HepG2 (cell line): ENCODE results near the gene XKR7. TPM values are rescaled to one million over a fixed set of nuclear protein-coding genes. Genes with fewer than 3 reads are reported as not detected.

Experiments
- FOXP1 ChIP-seq, 2 experiments: fragments of 450-650 bp in 1 of 2; IDR thresholded peaks; 2 replicates each; pipeline ENCODE4 v1.6.1; 2017 to 2018; ENCODE audit warnings: antibody characterized with exemption in 1 of 2
- KAT8 ChIP-seq: IDR thresholded peaks from 2 replicates; pipeline ENCODE4 v1.6.1; 2016; ENCODE audit warnings: missing genetic modification reagents, missing compliant biosample characterization
- KMT2B ChIP-seq: IDR thresholded peaks from 2 replicates; pipeline ENCODE4 v1.6.1; 2016; ENCODE audit warnings: missing genetic modification reagents, missing compliant biosample characterization
- NR1H2 ChIP-seq: sonication (generic); formaldehyde crosslinking; IDR thresholded peaks from 2 replicates; pipeline ENCODE4 v1.8.1; 2022; ENCODE audit warnings: low read depth, missing genetic modification reagents, borderline replicate concordance
- PTBP1 ChIP-seq: fragments of 200-400 bp; formaldehyde crosslinking; IDR thresholded peaks from 2 replicates; pipeline ENCODE4 v1.6.1; 2018; ENCODE audit warnings: low read length, low read depth; ENCODE audit not compliant: poor library complexity, severe bottlenecking
- RXRA ChIP-seq: sonication (generic); formaldehyde crosslinking; IDR thresholded peaks from 2 replicates; pipeline ENCODE4 v1.5.1; 2020; ENCODE audit warnings: missing genetic modification reagents
- TAF15 ChIP-seq: fragments of 200-400 bp; formaldehyde crosslinking; IDR thresholded peaks from one replicate; pipeline ENCODE4 v1.6.1; 2018; ENCODE audit warnings: mild to moderate bottlenecking, low read depth, low read length; ENCODE audit not compliant: poor library complexity, severe bottlenecking
- TMF1 ChIP-seq: sonication (generic); formaldehyde crosslinking; IDR thresholded peaks from 2 replicates; pipeline ENCODE4 v1.8.1; 2022; ENCODE audit warnings: low read depth, missing genetic modification reagents
- TOE1 ChIP-seq: sonication (generic); formaldehyde crosslinking; IDR thresholded peaks from 2 replicates; pipeline ENCODE4 v1.4.0; 2020; ENCODE audit warnings: mild to moderate bottlenecking, missing genetic modification reagents
- ZFP82 ChIP-seq: sonication (generic); formaldehyde crosslinking; IDR thresholded peaks from 2 replicates; pipeline ENCODE4 v1.5.1; 2020; ENCODE audit warnings: mild to moderate bottlenecking, missing genetic modification reagents, borderline replicate concordance
- ZMYM3 ChIP-seq: sonication (generic); formaldehyde crosslinking; IDR thresholded peaks from 2 replicates; pipeline ENCODE4 v1.5.1; 2020; ENCODE audit warnings: mild to moderate bottlenecking, missing genetic modification reagents
- ZNF101 ChIP-seq: sonication (generic); formaldehyde crosslinking; IDR thresholded peaks from 2 replicates; pipeline ENCODE4 v1.4.0; 2020; ENCODE audit warnings: mild to moderate bottlenecking, low read depth, missing genetic modification reagents, borderline replicate concordance
- ZNF558 ChIP-seq: sonication (generic); formaldehyde crosslinking; IDR thresholded peaks from 2 replicates; pipeline ENCODE4 v1.9.0; 2022; ENCODE audit warnings: mild to moderate bottlenecking, missing genetic modification reagents, borderline replicate concordance
- ZNF616 ChIP-seq: sonication (generic); formaldehyde crosslinking; IDR thresholded peaks from 2 replicates; pipeline ENCODE4 v1.5.0; 2020; ENCODE audit warnings: low read depth, mild to moderate bottlenecking, missing genetic modification reagents
- ZNF629 ChIP-seq: sonication (generic); formaldehyde crosslinking; conservative IDR thresholded peaks from 2 replicates; pipeline ENCODE4 v1.5.0; 2020; ENCODE audit warnings: missing genetic modification reagents
- ZNF724P ChIP-seq: sonication (generic); formaldehyde crosslinking; IDR thresholded peaks from 2 replicates; pipeline ENCODE4 v1.8.0; 2022; ENCODE audit warnings: missing genetic modification reagents, borderline replicate concordance
- ZNF775 ChIP-seq: sonication (generic); formaldehyde crosslinking; IDR thresholded peaks from 2 replicates; pipeline ENCODE4 v1.4.0; 2020; ENCODE audit warnings: missing genetic modification reagents, mild to moderate bottlenecking, moderate library complexity, borderline replicate concordance
- ZNF83 ChIP-seq: sonication (generic); formaldehyde crosslinking; IDR thresholded peaks from 2 replicates; pipeline ENCODE4 v1.4.0; 2020; ENCODE audit warnings: missing genetic modification reagents, mild to moderate bottlenecking, borderline replicate concordance
- polyA plus RNA-seq, 8 experiments: library from polyadenylated mRNA; depleted of rRNA in 3 of 8; stranded (reverse) in 7 of 8; unstranded in 1 of 8; fragments of >200 nt; fragmentation: Illumina TruSeq in 4 of 8; extraction: Trizol in 4 of 8; gene quantifications; 2 replicates each; pipeline versions ENCODE4 v1.2.1 to v1.2.3, GENCODE V29; 2011 to 2016; ENCODE audit warnings: low read depth in 4 of 8, missing spikeins in 1 of 8, mixed read lengths in 1 of 8; ENCODE audit not compliant: insufficient read depth in 1 of 8
- total RNA-seq, 5 experiments: library from RNA; depleted of rRNA; stranded (reverse); fragments of >200 nt; fragmentation: Illumina TruSeq; extraction: Trizol; gene quantifications; 2 replicates each; pipeline ENCODE4 v1.2.3, GENCODE V29; 2016; ENCODE audit warnings: low read depth in 1 of 5
- TF ChIP-seq, protein P1 (sequence below), 2 experiments: sonication (generic) in 1 of 2; formaldehyde crosslinking in 1 of 2; IDR thresholded peaks; 2 replicates each; pipeline versions ENCODE4 v1.4.0 to v1.6.1; 2018 to 2020; ENCODE audit warnings: missing genetic modification reagents in 2 of 2, borderline replicate concordance in 1 of 2, low read depth in 1 of 2, mild to moderate bottlenecking in 1 of 2, missing biosample characterization in 1 of 2
- TF ChIP-seq, protein P2 (sequence below): sonication (generic); formaldehyde crosslinking; IDR thresholded peaks from 2 replicates; pipeline ENCODE4 v1.5.0; 2020; ENCODE audit warnings: missing genetic modification reagents
- TF ChIP-seq, protein P3 (sequence below): sonication (generic); formaldehyde crosslinking; IDR thresholded peaks from 2 replicates; pipeline ENCODE4 v1.5.0; 2020; ENCODE audit warnings: mild to moderate bottlenecking, missing genetic modification reagents
- TF ChIP-seq, protein P4 (sequence below): sonication (generic); formaldehyde crosslinking; IDR thresholded peaks from 2 replicates; pipeline ENCODE4 v1.4.0; 2020; ENCODE audit warnings: mild to moderate bottlenecking, missing genetic modification reagents

Gene XKR7
- total and polyA plus RNA-seq, 2 of the 13 experiments (the other 11 are each of a cell fraction or from before 2014, with no cell fraction given), result not detected

DNA sequence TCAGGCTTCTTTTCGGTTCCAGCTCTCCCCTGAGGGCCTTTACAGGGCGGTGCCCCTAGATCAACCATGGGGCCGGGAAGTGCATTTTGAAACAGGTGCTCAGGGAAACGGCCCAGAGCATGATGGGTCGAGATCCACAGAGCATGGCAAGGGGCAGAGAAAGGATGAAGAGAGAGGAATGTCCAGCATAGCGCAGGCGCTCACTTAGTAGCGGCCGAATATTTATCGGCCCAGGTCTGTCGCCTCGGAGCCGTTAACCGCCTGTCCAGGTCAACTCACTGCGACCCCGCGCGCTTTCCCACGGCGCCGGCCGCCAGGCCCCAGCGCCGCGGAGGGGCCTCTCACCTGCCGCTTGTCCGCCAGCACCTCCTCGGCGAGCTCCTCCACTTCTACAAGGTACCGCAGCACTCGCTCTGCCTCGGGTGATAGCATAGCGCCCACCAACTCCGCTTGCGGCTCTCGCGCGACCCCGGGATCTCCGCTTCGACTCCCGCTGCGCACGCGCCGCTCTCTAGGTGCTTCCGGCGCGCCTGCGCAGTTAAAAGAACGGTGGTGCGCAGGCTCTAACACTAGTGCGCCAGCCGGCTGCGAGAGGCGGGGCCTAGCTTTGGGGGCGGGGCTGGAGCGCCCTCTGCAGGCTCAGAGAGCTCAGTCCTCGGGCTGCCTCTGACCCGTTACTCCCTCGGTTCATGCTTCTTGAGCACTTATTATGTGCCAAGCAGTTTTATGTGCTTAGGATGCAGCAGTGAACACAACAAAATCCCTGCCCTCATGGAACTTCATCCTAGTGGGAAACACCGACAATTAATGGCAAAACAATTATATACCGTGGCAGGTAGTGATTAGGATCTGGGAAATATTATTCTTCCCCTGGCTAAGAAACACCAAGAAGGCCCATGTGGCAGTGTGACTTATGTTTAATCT lies 16.2 kb upstream of the XKR7 start, which contains the start of gene PDRG1 (continued):
- TF ChIP-seq ZNF558 (CRISPR knock-in tag) (peak; percentile 86; the same call in 1 of the 2 replicates), TOE1 (CRISPR knock-in tag) (peak; percentile 48), ZNF724P (CRISPR knock-in tag) (peak; percentile 84; the same call in 1 of the 2 replicates), ZFP82 (CRISPR knock-in tag) (no peak), PTBP1 (peak; percentile 91), FOXP1 (IDR thresholded peaks at IDR 0.05) (no peak), FOXP1 (CRISPR knock-in tag; IDR thresholded peaks at IDR 0.05) (no peak), KAT8 (peak; percentile 98), ZNF775 (CRISPR knock-in tag) (no peak), ZNF616 (CRISPR knock-in tag) (peak; percentile 82), TAF15 (peak; percentile 97), ZNF101 (no peak), ZMYM3 (CRISPR knock-in tag) (peak; percentile 100), TMF1 (peak; percentile 93), NR1H2 (CRISPR knock-in tag) (no peak), ZNF629 (no peak; the same call in 1 of the 2 replicates), ZNF83 (CRISPR knock-in tag) (peak; percentile 92), RXRA (CRISPR knock-in tag) (peak; percentile 74), KMT2B (CRISPR knock-in tag) (peak; percentile 90)
- TF ChIP-seq, protein P1, sequence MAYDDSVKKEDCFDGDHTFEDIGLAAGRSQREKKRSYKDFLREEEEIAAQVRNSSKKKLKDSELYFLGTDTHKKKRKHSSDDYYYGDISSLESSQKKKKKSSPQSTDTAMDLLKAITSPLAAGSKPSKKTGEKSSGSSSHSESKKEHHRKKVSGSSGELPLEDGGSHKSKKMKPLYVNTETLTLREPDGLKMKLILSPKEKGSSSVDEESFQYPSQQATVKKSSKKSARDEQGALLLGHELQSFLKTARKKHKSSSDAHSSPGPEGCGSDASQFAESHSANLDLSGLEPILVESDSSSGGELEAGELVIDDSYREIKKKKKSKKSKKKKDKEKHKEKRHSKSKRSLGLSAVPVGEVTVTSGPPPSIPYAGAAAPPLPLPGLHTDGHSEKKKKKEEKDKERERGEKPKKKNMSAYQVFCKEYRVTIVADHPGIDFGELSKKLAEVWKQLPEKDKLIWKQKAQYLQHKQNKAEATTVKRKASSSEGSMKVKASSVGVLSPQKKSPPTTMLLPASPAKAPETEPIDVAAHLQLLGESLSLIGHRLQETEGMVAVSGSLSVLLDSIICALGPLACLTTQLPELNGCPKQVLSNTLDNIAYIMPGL (CRISPR knock-in tag; IDR thresholded peaks at IDR 0.05; ENCODE audit: borderline replicate concordance in 1 of 2, low read depth in 1 of 2), result peak; percentile 95 to 96
- TF ChIP-seq, protein P2, sequence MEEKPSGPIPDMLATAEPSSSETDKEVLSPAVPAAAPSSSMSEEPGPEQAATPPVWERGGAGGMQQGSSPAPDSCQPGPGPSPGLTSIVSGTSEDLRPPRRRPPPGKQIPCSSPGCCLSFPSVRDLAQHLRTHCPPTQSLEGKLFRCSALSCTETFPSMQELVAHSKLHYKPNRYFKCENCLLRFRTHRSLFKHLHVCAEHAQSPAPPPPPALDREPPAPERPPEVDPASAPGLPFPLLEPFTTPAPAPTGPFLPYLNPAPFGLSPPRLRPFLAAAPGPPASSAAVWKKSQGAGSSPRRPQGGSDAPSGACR (CRISPR knock-in tag), result peak; percentile 81; the same call in 1 of the 2 replicates
- TF ChIP-seq, protein P3, sequence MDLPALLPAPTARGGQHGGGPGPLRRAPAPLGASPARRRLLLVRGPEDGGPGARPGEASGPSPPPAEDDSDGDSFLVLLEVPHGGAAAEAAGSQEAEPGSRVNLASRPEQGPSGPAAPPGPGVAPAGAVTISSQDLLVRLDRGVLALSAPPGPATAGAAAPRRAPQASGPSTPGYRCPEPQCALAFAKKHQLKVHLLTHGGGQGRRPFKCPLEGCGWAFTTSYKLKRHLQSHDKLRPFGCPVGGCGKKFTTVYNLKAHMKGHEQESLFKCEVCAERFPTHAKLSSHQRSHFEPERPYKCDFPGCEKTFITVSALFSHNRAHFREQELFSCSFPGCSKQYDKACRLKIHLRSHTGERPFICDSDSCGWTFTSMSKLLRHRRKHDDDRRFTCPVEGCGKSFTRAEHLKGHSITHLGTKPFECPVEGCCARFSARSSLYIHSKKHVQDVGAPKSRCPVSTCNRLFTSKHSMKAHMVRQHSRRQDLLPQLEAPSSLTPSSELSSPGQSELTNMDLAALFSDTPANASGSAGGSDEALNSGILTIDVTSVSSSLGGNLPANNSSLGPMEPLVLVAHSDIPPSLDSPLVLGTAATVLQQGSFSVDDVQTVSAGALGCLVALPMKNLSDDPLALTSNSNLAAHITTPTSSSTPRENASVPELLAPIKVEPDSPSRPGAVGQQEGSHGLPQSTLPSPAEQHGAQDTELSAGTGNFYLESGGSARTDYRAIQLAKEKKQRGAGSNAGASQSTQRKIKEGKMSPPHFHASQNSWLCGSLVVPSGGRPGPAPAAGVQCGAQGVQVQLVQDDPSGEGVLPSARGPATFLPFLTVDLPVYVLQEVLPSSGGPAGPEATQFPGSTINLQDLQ, result peak; percentile 73; the same call in 1 of the 2 replicates
- TF ChIP-seq, protein P4, sequence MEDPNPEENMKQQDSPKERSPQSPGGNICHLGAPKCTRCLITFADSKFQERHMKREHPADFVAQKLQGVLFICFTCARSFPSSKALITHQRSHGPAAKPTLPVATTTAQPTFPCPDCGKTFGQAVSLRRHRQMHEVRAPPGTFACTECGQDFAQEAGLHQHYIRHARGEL (CRISPR knock-in tag), result peak; percentile 63; the same call in 1 of the 2 replicates
